ENCODE measurements around the gene TLR1. TPM values are rescaled to one million over a fixed set of nuclear protein-coding genes. Genes with fewer than 3 reads are reported as not detected.

Gene TLR1
- polyA plus RNA-seq, 1 of the 3 experiments (the other 2 are of a cell fraction): not detected

DNA sequence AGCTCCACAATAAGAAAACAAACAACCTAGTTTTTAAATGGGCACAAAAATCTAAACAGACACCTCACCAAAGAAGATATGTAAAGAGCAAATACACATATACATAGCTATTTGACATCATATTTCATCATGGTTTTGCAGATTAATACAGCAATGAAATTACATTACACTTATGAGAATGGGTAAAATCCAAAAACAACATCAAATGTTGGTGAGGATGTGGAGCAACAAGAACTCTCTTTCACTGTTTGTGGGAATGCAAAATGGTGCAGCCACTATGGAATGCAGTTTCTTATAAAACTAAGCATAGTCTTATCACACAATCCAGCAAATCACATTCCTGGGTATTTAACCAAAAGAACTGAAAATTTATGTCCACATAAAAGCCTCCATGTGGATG lies 27.1 kb upstream of the TLR1 start:
- H3K9ac ChIP-seq: no peak overlapping the region
- DNase-seq: no peak
- no peaks in the 10 kb centered on the region for H3K9me2 ChIP-seq
- TF ChIP-seq GABPA (IDR thresholded peaks at IDR 0.05; ENCODE audit: low read depth): no peak
- no peak for TF ChIP-seq TEAD4 (IDR thresholded peaks at IDR 0.05; ENCODE audit: borderline replicate concordance, insufficient read depth)
- TF ChIP-seq RAD21 (IDR thresholded peaks at IDR 0.05; ENCODE audit: low read length): no peak
- TF ChIP-seq RXRA (IDR thresholded peaks at IDR 0.05; ENCODE audit: borderline replicate concordance, low read depth): no peak
- no peak for TF ChIP-seq POLR2AphosphoS5 (IDR thresholded peaks at IDR 0.05; ENCODE audit: low read depth, low read length)
- no peak for TF ChIP-seq TCF12 (IDR thresholded peaks at IDR 0.05)
- TF ChIP-seq EZH2phosphoT487 (IDR thresholded peaks at IDR 0.05; ENCODE audit: borderline replicate concordance, low read depth): no peak
- TF ChIP-seq, protein P1, sequence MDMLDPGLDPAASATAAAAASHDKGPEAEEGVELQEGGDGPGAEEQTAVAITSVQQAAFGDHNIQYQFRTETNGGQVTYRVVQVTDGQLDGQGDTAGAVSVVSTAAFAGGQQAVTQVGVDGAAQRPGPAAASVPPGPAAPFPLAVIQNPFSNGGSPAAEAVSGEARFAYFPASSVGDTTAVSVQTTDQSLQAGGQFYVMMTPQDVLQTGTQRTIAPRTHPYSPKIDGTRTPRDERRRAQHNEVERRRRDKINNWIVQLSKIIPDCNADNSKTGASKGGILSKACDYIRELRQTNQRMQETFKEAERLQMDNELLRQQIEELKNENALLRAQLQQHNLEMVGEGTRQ (IDR thresholded peaks at IDR 0.05; ENCODE audit: borderline replicate concordance, low read depth, low read length): no peak
- no peak overlapping the region for H3K4me2 ChIP-seq
- no peak overlapping the region for H3K27ac ChIP-seq (ENCODE audit: low read depth in 2 of 2, low read length in 1 of 2)
- peaks cover 22% of the 10 kb centered on the region for H3K9me3 ChIP-seq
- no peaks in the 10 kb centered on the region for H3K36me3 ChIP-seq (replicated peaks in 1 of 2; ENCODE audit: control insufficient read depth in 1 of 2, insufficient read depth in 2 of 2, low read length in 1 of 2)
- H3K27me3 ChIP-seq (ENCODE audit: insufficient read depth): no peaks in the 10 kb centered on the region
- no peaks in the 10 kb centered on the region for H4K20me1 ChIP-seq (ENCODE audit: insufficient read depth)
- no peaks in the 10 kb centered on the region for H3K79me2 ChIP-seq (ENCODE audit: insufficient read depth)
- no peak overlapping the region for H2AFZ ChIP-seq (ENCODE audit: low read depth)
- ChIA-PET CTCF (interaction anchor here (0.6 to 1.8 kb wide), 5 partner anchors 10 to 102 kb away, joined by 3 to 6 read pairs (median 3); no protein-coding TSS in a partner anchor), POLR2A (interaction anchor here (0.5 kb wide), 1 partner anchor 619 kb away, joined by 3 read pairs; no protein-coding TSS in a partner anchor)
- H3K4me3 ChIP-seq (ENCODE audit: low read depth in 2 of 2, low read length in 1 of 2): no peak overlapping the region
- no peaks in the 10 kb centered on the region for H3K4me1 ChIP-seq (ENCODE audit: control insufficient read depth in 1 of 2, insufficient read depth in 2 of 2, low read depth in 1 of 2, low read length in 1 of 2)
- H3F3A ChIP-seq (replicated peaks; ENCODE audit: insufficient read depth): no peaks in the 10 kb centered on the region

DNA sequence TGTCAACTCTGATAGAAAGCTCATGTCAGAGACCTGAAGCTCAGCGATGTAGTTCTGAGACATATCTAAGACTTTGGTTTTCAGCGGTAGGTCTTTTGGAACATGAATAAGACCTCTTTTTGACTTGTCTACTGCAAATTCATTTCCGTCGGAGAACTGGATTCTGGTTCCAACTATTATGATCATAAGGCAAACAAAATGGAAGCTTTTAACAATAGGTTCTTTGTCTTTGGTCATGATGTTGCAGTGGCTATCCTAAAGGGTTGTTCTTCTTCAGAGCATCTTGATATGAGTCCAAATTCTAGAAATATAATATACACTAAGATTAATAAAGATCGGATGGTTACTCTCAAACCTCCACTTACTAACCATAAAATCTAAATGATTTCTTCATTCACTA lies 24.6 kb upstream of the TLR1 start:
- H3K9me2 ChIP-seq: no peaks in the 10 kb centered on the region
- H3K79me2 ChIP-seq (ENCODE audit: insufficient read depth): no peaks in the 10 kb centered on the region
- H3K4me3 ChIP-seq (ENCODE audit: low read depth in 2 of 2, low read length in 1 of 2): no peak overlapping the region
- H3K4me1 ChIP-seq (ENCODE audit: control insufficient read depth in 1 of 2, insufficient read depth in 2 of 2, low read depth in 1 of 2, low read length in 1 of 2): no peaks in the 10 kb centered on the region
- H4K20me1 ChIP-seq (ENCODE audit: insufficient read depth): no peaks in the 10 kb centered on the region
- WGBS (ENCODE audit: low lambda C conversion rate): 93% methylated on average over 5 of the region's 5 CpGs
- H3F3A ChIP-seq (replicated peaks; ENCODE audit: insufficient read depth): no peaks in the 10 kb centered on the region
- no peak overlapping the region for H2AFZ ChIP-seq (ENCODE audit: low read depth)
- H3K36me3 ChIP-seq (replicated peaks in 1 of 2; ENCODE audit: control insufficient read depth in 1 of 2, insufficient read depth in 2 of 2, low read length in 1 of 2): no peaks in the 10 kb centered on the region
- no peak overlapping the region for H3K4me2 ChIP-seq
- H3K9ac ChIP-seq: no peak overlapping the region
- H3K9me3 ChIP-seq: 0 out of 2 replicates have a peak, but pooled peaks cover 4% of the 10 kb centered on the region
- TF ChIP-seq YY1 (IDR thresholded peaks at IDR 0.05; ENCODE audit: low read depth) (no peak), FOXJ3 (CRISPR knock-in tag; IDR thresholded peaks at IDR 0.05) (no peak), GABPA (IDR thresholded peaks at IDR 0.05; ENCODE audit: low read depth) (no peak), JUND (IDR thresholded peaks at IDR 0.05) (no peak), EP300 (IDR thresholded peaks at IDR 0.05; ENCODE audit: borderline replicate concordance in 1 of 2, low read depth in 1 of 2, low read length in 1 of 2) (no peak), NFIC (IDR thresholded peaks at IDR 0.05; ENCODE audit: borderline replicate concordance) (no peak), GATA2 (CRISPR knock-in tag; IDR thresholded peaks at IDR 0.05) (no peak)
- TF ChIP-seq, protein P2, sequence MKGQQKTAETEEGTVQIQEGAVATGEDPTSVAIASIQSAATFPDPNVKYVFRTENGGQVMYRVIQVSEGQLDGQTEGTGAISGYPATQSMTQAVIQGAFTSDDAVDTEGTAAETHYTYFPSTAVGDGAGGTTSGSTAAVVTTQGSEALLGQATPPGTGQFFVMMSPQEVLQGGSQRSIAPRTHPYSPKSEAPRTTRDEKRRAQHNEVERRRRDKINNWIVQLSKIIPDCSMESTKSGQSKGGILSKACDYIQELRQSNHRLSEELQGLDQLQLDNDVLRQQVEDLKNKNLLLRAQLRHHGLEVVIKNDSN (IDR thresholded peaks at IDR 0.05; ENCODE audit: borderline replicate concordance, low read depth): no peak
- no peaks in the 10 kb centered on the region for H3K27me3 ChIP-seq (ENCODE audit: insufficient read depth)
- DNase-seq: no peak
- H3K27ac ChIP-seq (ENCODE audit: low read depth in 2 of 2, low read length in 1 of 2): no peak overlapping the region
- ChIA-PET POLR2A (no interaction called here), CTCF (interaction anchor here (0.8 kb wide), 1 partner anchor 43 kb away, joined by 3 read pairs; no protein-coding TSS in a partner anchor)
